Esophagus squamous epithelium (tissue), 4 donors: ENCODE measurements around the gene TAOK3.

Source experiments
- CTCF ChIP-seq, 6 experiments: fragments of 450-650 bp in 4 of 6; fragments of 200-600 bp in 2 of 6; sonication (generic) in 2 of 6; IDR thresholded peaks; one replicate each; pipeline ENCODE4 v1.5.1; 2016 to 2019; ENCODE audit warnings: antibody characterized with exemption in 6 of 6, mild to moderate bottlenecking in 4 of 6, moderate library complexity in 4 of 6
- POLR2A ChIP-seq, 4 donors: fragments of 450-650 bp; IDR thresholded peaks; one replicate each; pipeline ENCODE4 v1.6.1; 2017; ENCODE audit warnings: antibody characterized with exemption in 4 of 4, mild to moderate bottlenecking in 4 of 4, moderate library complexity in 3 of 4

DNA sequence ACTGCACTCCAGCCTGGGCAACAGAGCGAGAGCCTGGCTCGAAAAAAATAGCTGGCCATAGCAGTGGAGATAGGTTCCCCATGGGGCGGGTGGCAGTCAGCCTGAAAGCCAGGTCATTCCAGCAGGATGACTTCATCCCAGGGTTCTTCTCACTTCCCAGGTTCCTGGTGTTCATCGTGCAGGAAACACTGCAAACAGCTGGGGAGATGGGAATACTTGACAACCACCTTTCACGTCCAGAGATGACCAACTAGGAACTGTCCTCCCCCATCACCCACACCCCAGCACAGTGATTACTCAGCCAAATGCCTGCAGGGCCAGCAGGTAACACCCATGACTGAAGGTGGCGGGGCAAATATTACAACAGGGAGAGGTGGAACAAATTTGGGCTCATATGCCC is 270.6 kb downstream of the TAOK3 start:
- TF ChIP-seq CTCF (IDR thresholded peaks at IDR 0.05) (no peak), POLR2A (IDR thresholded peaks at IDR 0.05) (no peak)
